Loucy (cell line): ENCODE measurements around the gene ROBO1.

Source experiments
- H2AFZ ChIP-seq: fragments of 200-600 bp; sonication (generic); 2 replicates; pipeline ENCODE4 v1.6.0; 2016; ENCODE audit warnings: antibody characterized with exemption, mild to moderate bottlenecking, low read length, moderate library complexity
- H3F3A ChIP-seq: fragments of 200-600 bp; 2 replicates; pipeline ENCODE4 v1.6.0; 2016; ENCODE audit warnings: antibody characterized with exemption, low read depth, mild to moderate bottlenecking
- H3K27me3 ChIP-seq: fragments of 200-600 bp; sonication (generic); 2 replicates; pipeline ENCODE4 v1.6.1; 2014; ENCODE audit warnings: low read length, mild to moderate bottlenecking; ENCODE audit not compliant: insufficient read depth, poor library complexity, severe bottlenecking
- H3K36me3 ChIP-seq: fragments of 200-600 bp; sonication (generic); 2 replicates; pipeline ENCODE4 v1.6.1; 2016; ENCODE audit warnings: low read length; ENCODE audit not compliant: insufficient read depth
- H3K4me1 ChIP-seq: fragments of 200-600 bp; sonication (generic); 2 replicates; pipeline ENCODE4 v1.5.1; 2014; ENCODE audit warnings: low read length, mild to moderate bottlenecking; ENCODE audit not compliant: insufficient read depth, poor library complexity, severe bottlenecking
- H3K4me2 ChIP-seq: fragments of 200-600 bp; sonication (generic); 2 replicates; pipeline ENCODE4 v1.6.0; 2014; ENCODE audit warnings: antibody characterized with exemption, low read length, low read depth, mild to moderate bottlenecking; ENCODE audit not compliant: poor library complexity, severe bottlenecking
- H3K4me3 ChIP-seq: fragments of 200-600 bp; sonication (generic); 2 replicates; pipeline ENCODE4 v1.5.1; 2014; ENCODE audit warnings: low read length, mild to moderate bottlenecking, mixed read lengths; ENCODE audit not compliant: poor library complexity, severe bottlenecking
- H3K79me2 ChIP-seq: fragments of 200-600 bp; sonication (generic); 2 replicates; pipeline ENCODE4 v1.6.1; 2014; ENCODE audit warnings: low read length; ENCODE audit not compliant: insufficient read depth
- H3K9ac ChIP-seq: fragments of 200-600 bp; sonication (generic); 2 replicates; pipeline ENCODE4 v1.6.0; 2014; ENCODE audit warnings: mild to moderate bottlenecking, low read depth, low read length, moderate library complexity; ENCODE audit not compliant: poor library complexity, severe bottlenecking
- H3K9me2 ChIP-seq: fragments of 200-600 bp; sonication (generic); replicated peaks from 2 replicates; pipeline ENCODE4 v1.6.1; 2016; ENCODE audit warnings: low read depth, low read length, mixed read lengths
- H3K9me3 ChIP-seq: fragments of 200-600 bp; sonication (generic); 2 replicates; pipeline ENCODE4 v1.6.1; 2014; ENCODE audit warnings: mild to moderate bottlenecking, antibody characterized with exemption, low read length, low read depth; ENCODE audit not compliant: insufficient read depth
- H4K20me1 ChIP-seq: fragments of 200-600 bp; sonication (generic); 2 replicates; pipeline ENCODE4 v1.6.0; 2014; ENCODE audit warnings: antibody characterized with exemption, low read length, mild to moderate bottlenecking; ENCODE audit not compliant: insufficient read depth, poor library complexity, severe bottlenecking
- EZH2phosphoT487 ChIP-seq: fragments of 200-600 bp; IDR thresholded peaks from 2 replicates; pipeline ENCODE4 v1.6.1; 2018; ENCODE audit warnings: antibody characterized with exemption, mild to moderate bottlenecking, moderate library complexity, borderline replicate concordance
- TF ChIP-seq, protein P1 (sequence below): fragments of 200-600 bp; sonication (generic); conservative IDR thresholded peaks from 2 replicates; pipeline ENCODE4 v1.5.1; 2014; ENCODE audit warnings: mild to moderate bottlenecking, antibody characterized with exemption, low read length

The ROBO1 gene

GRCh38 chr3:78844307-78844706 is 923.5 kb downstream of the ROBO1 start:
- Histone ChIP-seq H3K9me2 (no peaks in the 10 kb centered on the region), H3K9ac (no peak overlapping the region), H3K4me3 (no peak overlapping the region), H3K27me3 (no peaks in the 10 kb centered on the region), H3K36me3 (no peaks in the 10 kb centered on the region), H3F3A (no peaks in the 10 kb centered on the region), H3K4me1 (no peaks in the 10 kb centered on the region), H3K4me2 (no peak overlapping the region), H4K20me1 (no peaks in the 10 kb centered on the region), H3K9me3 (no peaks in the 10 kb centered on the region), H2AFZ (no peak overlapping the region), H3K79me2 (no peaks in the 10 kb centered on the region)
- TF ChIP-seq, protein P1, sequence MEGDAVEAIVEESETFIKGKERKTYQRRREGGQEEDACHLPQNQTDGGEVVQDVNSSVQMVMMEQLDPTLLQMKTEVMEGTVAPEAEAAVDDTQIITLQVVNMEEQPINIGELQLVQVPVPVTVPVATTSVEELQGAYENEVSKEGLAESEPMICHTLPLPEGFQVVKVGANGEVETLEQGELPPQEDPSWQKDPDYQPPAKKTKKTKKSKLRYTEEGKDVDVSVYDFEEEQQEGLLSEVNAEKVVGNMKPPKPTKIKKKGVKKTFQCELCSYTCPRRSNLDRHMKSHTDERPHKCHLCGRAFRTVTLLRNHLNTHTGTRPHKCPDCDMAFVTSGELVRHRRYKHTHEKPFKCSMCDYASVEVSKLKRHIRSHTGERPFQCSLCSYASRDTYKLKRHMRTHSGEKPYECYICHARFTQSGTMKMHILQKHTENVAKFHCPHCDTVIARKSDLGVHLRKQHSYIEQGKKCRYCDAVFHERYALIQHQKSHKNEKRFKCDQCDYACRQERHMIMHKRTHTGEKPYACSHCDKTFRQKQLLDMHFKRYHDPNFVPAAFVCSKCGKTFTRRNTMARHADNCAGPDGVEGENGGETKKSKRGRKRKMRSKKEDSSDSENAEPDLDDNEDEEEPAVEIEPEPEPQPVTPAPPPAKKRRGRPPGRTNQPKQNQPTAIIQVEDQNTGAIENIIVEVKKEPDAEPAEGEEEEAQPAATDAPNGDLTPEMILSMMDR, result no peak
- TF ChIP-seq EZH2phosphoT487, result no peak

- Histone ChIP-seq H3K4me1 (no peaks in the 10 kb centered on the region), H3F3A (no peaks in the 10 kb centered on the region), H3K36me3 (no peaks in the 10 kb centered on the region), H4K20me1 (no peaks in the 10 kb centered on the region), H2AFZ (no peak overlapping the region), H3K9ac (no peak overlapping the region), H3K9me3 (no peaks in the 10 kb centered on the region), H3K79me2 (no peaks in the 10 kb centered on the region), H3K9me2 (no peaks in the 10 kb centered on the region), H3K4me3 (no peak overlapping the region), H3K27me3 (no peaks in the 10 kb centered on the region), H3K4me2 (no peak overlapping the region)
- TF ChIP-seq, protein P1, result no peak
- TF ChIP-seq EZH2phosphoT487, result no peak
Measured at GRCh38 chr3:78839693-78840092, 928.1 kb downstream of the ROBO1 start.

DNA sequence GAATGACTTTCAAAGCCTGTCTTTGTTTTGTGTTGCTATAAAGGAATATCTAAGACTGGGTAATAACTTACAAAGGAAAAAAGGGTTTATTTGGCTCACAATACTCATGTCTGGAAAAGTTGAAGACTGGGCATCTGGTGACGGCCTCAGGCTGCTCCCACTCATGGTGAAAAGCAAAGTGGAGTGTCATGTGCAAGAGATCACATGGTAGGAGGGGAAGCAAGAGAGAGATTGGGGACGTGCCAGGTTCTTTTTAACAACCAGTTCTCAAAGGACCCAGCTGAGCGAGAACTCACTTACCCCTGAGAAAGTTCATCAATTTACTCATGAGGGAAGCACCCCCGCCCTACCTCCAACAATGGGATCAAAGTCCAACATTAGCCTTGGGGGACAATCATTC is 929.4 kb downstream of the ROBO1 start:
- H4K20me1 ChIP-seq, result no peaks in the 10 kb centered on the region
- no peaks in the 10 kb centered on the region for H3K4me1 ChIP-seq
- H3F3A ChIP-seq, result no peaks in the 10 kb centered on the region
- no peak overlapping the region for H3K9ac ChIP-seq
- H3K4me3 ChIP-seq, result no peak overlapping the region
- H3K27me3 ChIP-seq, result no peaks in the 10 kb centered on the region
- H3K36me3 ChIP-seq, result no peaks in the 10 kb centered on the region
- no peaks in the 10 kb centered on the region for H3K79me2 ChIP-seq
- H3K9me2 ChIP-seq, result no peaks in the 10 kb centered on the region
- TF ChIP-seq EZH2phosphoT487, result no peak
- TF ChIP-seq, protein P1, result no peak
- no peaks in the 10 kb centered on the region for H3K9me3 ChIP-seq
- H2AFZ ChIP-seq, result no peak overlapping the region
- no peak overlapping the region for H3K4me2 ChIP-seq
